ENCODE results near the gene CBFA2T2. TPM values are rescaled to one million over a fixed set of nuclear protein-coding genes. Genes with fewer than 3 reads are reported as not detected.

The CBFA2T2 gene
- total RNA-seq, 4 donors from 2014 or later = 16.7 to 22.5 (median 19.1) TPM

- no peak for DNase-seq (ENCODE audit: low spot score in 2 of 2)
- H3K27ac ChIP-seq = no peak overlapping the region
- WGBS, 2 donors = 78 to 83% methylated on average over 3 of the region's 3 CpGs
- TF ChIP-seq CTCF (IDR thresholded peaks at IDR 0.05) = no peak
- no peak for TF ChIP-seq POLR2A (IDR thresholded peaks at IDR 0.05)
- TF ChIP-seq EP300 (IDR thresholded peaks at IDR 0.05) = no peak
- no peaks in the 10 kb centered on the region for H3K27me3 ChIP-seq
- H3K4me1 ChIP-seq = peaks cover 0 to 21% (median 2%) of the 10 kb centered on the region in 4 donors
- H3K4me3 ChIP-seq = no peak overlapping the region
- H3K36me3 ChIP-seq = no peaks in the 10 kb centered on the region
- H3K9me3 ChIP-seq = no peaks in the 10 kb centered on the region
Observed at GRCh38 chr20:33575282-33575681, 85.4 kb downstream of the CBFA2T2 start.

- 48 to 54% methylated on average over 4 of the region's 4 CpGs for WGBS, 2 donors
- DNase-seq (ENCODE audit: low spot score in 2 of 2) = no peak
- no peaks in the 10 kb centered on the region for H3K27me3 ChIP-seq
- peaks cover 0 to 21% (median 2%) of the 10 kb centered on the region in 4 donors for H3K4me1 ChIP-seq
- H3K9me3 ChIP-seq = no peaks in the 10 kb centered on the region
- H3K4me3 ChIP-seq = no peak overlapping the region
- H3K36me3 ChIP-seq = no peaks in the 10 kb centered on the region
- no peak overlapping the region for H3K27ac ChIP-seq
- TF ChIP-seq POLR2A (IDR thresholded peaks at IDR 0.05) (no peak), EP300 (IDR thresholded peaks at IDR 0.05) (no peak), CTCF (IDR thresholded peaks at IDR 0.05) (no peak)
Observed at GRCh38 chr20:33576432-33577125, 86.7 kb downstream of the CBFA2T2 start.

GRCh38 chr20:33578510-33578909 lies 88.6 kb downstream of the CBFA2T2 start:
- no peak overlapping the region for H3K27ac ChIP-seq
- 25 to 35% methylated on average over 1 of the region's 1 CpG for WGBS, 2 donors
- no peak overlapping the region for H3K4me3 ChIP-seq
- no peaks in the 10 kb centered on the region for H3K27me3 ChIP-seq
- no peaks in the 10 kb centered on the region for H3K36me3 ChIP-seq
- no peaks in the 10 kb centered on the region for H3K9me3 ChIP-seq
- DNase-seq (ENCODE audit: low spot score in 2 of 2) = peak in 1 of 2 donors; percentile 59
- H3K4me1 ChIP-seq = peaks cover 0 to 21% (median 2%) of the 10 kb centered on the region in 4 donors
- TF ChIP-seq EP300 (IDR thresholded peaks at IDR 0.05) = peak in 1 of 2 donors; percentile 27
- TF ChIP-seq POLR2A (IDR thresholded peaks at IDR 0.05) = no peak
- TF ChIP-seq CTCF (IDR thresholded peaks at IDR 0.05) = no peak

GRCh38 chr20:33583143-33583542 lies 93.2 kb downstream of the CBFA2T2 start:
- H3K36me3 ChIP-seq = no peaks in the 10 kb centered on the region

More at GRCh38 chr20:33583143-33583542, 93.2 kb downstream of the CBFA2T2 start:
- WGBS, 2 donors = 86 to 96% methylated on average over 2 of the region's 2 CpGs
- H3K9me3 ChIP-seq = no peaks in the 10 kb centered on the region
- TF ChIP-seq CTCF (IDR thresholded peaks at IDR 0.05) (no peak), POLR2A (IDR thresholded peaks at IDR 0.05) (no peak), EP300 (IDR thresholded peaks at IDR 0.05) (no peak)
- no peak for DNase-seq (ENCODE audit: low spot score in 2 of 2)
- H3K27me3 ChIP-seq = no peaks in the 10 kb centered on the region
- no peak overlapping the region for H3K27ac ChIP-seq
- H3K4me3 ChIP-seq = no peak overlapping the region
- peaks cover 0 to 7% (median 2%) of the 10 kb centered on the region in 4 donors for H3K4me1 ChIP-seq

All from tibial nerve (tissue), 4 donors.